Measurements from ENCODE around the gene LUZP1. TPM values are rescaled to one million over a fixed set of nuclear protein-coding genes. Genes with fewer than 3 reads are reported as not detected.

The LUZP1 gene
- total and polyA plus RNA-seq, 8 donors, result 1.7 to 15.2 (median 6.1) TPM

DNA sequence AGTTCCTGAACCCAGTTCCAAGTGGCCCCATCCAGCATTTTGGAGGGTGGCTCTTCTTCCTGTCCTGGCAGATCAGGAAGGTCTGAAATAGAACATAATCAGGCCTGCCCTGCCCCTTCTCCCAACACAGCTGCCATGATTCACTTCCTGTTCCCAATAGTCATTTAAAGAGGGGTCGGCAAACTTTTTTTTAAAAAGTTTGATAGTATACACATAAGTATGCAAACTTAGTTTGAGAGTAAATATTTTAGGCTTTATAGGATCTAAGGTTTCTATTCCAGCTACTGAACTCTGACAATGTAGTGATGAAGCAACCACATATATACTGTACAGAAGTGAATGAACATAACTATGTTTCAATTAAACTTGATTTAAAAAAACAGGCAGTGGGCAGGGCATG is 66.4 kb downstream of the LUZP1 start:
- H3K27ac ChIP-seq, result no peak overlapping the region

DNA sequence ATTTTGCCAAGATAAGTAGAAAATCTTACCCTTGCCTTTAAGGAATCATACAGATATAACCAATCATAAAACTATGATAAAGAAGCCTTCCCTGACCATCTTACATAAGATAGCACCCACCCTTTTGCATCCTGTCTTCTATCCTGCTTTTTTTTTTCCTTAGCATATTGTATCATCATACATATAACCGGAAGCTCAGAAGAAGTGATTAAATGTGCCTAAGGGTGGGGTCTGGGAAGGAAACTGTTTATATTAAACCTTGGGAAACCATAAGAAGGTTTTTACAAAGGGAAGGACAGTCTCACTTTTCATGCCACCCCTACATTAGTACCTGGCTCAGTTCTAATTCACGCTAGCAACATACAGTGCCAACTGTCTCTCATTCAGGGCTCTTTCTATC is 66.8 kb downstream of the LUZP1 start:
- no peak overlapping the region for H3K27ac ChIP-seq
- peaks cover 0 to 28% (median 0%) of the 10 kb centered on the region in 3 donors for H3K4me1 ChIP-seq
- 84 to 85% methylated on average over 2 of the region's 2 CpGs for WGBS, 2 donors

More for the DNA sequence above, 66.4 kb downstream of the LUZP1 start:
- Histone ChIP-seq H3K36me3 (no peaks in the 10 kb centered on the region), H3K4me1 (peaks cover 0 to 28% (median 0%) of the 10 kb centered on the region in 3 donors), H3K4me3 (no peak overlapping the region), H3K27me3 (no peaks in the 10 kb centered on the region), H3K9me3 (no peaks in the 10 kb centered on the region)
- TF ChIP-seq, protein P1, sequence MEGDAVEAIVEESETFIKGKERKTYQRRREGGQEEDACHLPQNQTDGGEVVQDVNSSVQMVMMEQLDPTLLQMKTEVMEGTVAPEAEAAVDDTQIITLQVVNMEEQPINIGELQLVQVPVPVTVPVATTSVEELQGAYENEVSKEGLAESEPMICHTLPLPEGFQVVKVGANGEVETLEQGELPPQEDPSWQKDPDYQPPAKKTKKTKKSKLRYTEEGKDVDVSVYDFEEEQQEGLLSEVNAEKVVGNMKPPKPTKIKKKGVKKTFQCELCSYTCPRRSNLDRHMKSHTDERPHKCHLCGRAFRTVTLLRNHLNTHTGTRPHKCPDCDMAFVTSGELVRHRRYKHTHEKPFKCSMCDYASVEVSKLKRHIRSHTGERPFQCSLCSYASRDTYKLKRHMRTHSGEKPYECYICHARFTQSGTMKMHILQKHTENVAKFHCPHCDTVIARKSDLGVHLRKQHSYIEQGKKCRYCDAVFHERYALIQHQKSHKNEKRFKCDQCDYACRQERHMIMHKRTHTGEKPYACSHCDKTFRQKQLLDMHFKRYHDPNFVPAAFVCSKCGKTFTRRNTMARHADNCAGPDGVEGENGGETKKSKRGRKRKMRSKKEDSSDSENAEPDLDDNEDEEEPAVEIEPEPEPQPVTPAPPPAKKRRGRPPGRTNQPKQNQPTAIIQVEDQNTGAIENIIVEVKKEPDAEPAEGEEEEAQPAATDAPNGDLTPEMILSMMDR (IDR thresholded peaks at IDR 0.05), result no peak
- intact Hi-C loops (cut with DNase I), result loop anchor here in 1 of 3 donors (10.0 kb wide), 1 partner anchor 83 kb away; no protein-coding TSS in a partner anchor
- WGBS, 2 donors, result 28 to 30% methylated on average over 1 of the region's 1 CpG
- DNase-seq (no peak), FAIRE-seq (no peak), ATAC-seq (peak in 1 of 4 donors; percentile 8)

DNA sequence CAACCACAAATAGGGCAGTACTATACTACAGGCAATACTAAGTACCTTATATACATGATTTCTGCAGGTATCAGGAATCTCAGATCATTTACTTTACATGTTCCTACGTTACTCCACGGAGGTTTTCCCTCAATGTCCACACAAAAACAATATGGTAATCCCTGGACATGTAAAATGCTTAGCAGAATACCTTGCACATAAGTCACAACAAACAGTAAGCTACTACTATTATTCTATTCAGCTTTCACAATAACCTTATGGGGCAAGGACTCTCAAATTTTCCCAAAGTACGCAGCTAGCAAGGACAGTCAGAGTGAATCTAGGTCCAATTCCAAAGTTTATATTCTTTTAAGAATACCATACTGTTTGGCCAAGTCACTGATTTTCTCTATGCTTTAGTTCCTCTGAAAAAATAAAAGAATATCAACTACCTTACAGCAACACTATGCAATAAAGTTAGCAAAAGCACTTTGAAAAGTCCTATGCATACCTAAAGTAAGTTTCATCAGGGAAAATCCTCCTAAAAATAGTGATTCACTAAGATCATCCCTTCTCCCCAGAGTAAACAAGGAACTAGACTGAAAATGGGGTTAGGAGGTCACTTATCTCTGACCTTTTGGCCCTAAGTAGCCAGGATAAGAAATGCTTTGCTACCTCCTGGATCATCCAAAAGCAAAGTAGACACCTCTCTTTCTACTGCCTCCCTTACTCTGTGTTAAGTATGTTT is 67.4 kb downstream of the LUZP1 start:
- FAIRE-seq (no peak), ATAC-seq (no peak), DNase-seq (no peak)
- intact Hi-C loops (cut with DNase I), result loop anchor here in 1 of 3 donors (10.0 kb wide), 1 partner anchor 84 kb away; no protein-coding TSS in a partner anchor
- H3K27me3 ChIP-seq, result no peaks in the 10 kb centered on the region
- 81 to 87% methylated on average over 3 of the region's 3 CpGs for WGBS, 2 donors
- no peaks in the 10 kb centered on the region for H3K9me3 ChIP-seq
- peaks cover 0 to 28% (median 0%) of the 10 kb centered on the region in 3 donors for H3K4me1 ChIP-seq
- TF ChIP-seq, protein P1 (IDR thresholded peaks at IDR 0.05), result no peak
- no peak overlapping the region for H3K27ac ChIP-seq
- H3K4me3 ChIP-seq, result no peak overlapping the region
- no peaks in the 10 kb centered on the region for H3K36me3 ChIP-seq

More for the DNA sequence above, 66.8 kb downstream of the LUZP1 start:
- Histone ChIP-seq H3K36me3 (no peaks in the 10 kb centered on the region), H3K27me3 (no peaks in the 10 kb centered on the region), H3K9me3 (no peaks in the 10 kb centered on the region), H3K4me3 (no peak overlapping the region)
- FAIRE-seq, result no peak
- no peak for ATAC-seq
- no peak for DNase-seq
- intact Hi-C loops (cut with DNase I), result loop anchor here in 1 of 3 donors (10.0 kb wide), 1 partner anchor 83 kb away; no protein-coding TSS in a partner anchor
- TF ChIP-seq, protein P1 (IDR thresholded peaks at IDR 0.05), result no peak

DNA sequence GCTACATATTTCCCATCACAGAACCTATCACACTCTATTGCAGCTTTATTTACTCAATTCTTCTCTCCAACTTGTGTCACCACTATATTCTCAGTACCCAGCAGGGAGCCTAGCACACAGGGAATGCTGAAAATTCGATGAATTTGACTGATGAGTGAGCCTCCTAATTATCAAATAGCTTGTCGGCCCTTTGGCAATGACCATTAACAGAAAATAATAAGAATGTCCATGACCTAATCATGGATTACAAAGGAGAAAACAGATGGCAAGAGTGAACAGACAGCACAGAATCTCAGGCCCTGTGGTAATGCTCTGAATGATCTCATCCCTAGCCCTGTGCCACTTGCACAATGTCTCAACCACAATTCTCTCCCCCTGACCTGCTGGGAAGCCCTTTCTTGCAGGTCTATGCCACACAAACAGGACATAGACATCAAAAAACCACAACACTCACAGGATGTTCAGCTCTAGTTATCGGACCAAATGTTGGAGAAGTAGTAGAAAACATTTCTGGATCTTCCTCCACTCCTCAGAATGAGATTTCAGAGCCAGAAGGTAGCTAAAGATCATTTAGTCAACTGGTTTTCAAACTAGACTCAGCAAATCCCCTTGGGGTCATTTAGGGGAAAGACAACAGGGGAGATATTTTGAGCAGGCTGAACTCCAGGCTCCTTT is 68.4 kb downstream of the LUZP1 start:
- H3K4me1 ChIP-seq, result peaks cover 0 to 28% (median 0%) of the 10 kb centered on the region in 3 donors
- no peaks in the 10 kb centered on the region for H3K9me3 ChIP-seq
- no peaks in the 10 kb centered on the region for H3K36me3 ChIP-seq
- FAIRE-seq, result no peak
- peak in 2 of 4 donors; percentile 57 to 75 for ATAC-seq
- H3K4me3 ChIP-seq, result no peak overlapping the region
- TF ChIP-seq, protein P1 (IDR thresholded peaks at IDR 0.05), result no peak
- DNase-seq, result no peak
- H3K27me3 ChIP-seq, result no peaks in the 10 kb centered on the region
- H3K27ac ChIP-seq, result no peak overlapping the region
- WGBS, 2 donors, result 58 to 60% methylated on average over 3 of the region's 3 CpGs
- intact Hi-C loops (cut with DNase I), result loop anchor here in 1 of 3 donors (10.0 kb wide), 1 partner anchor 85 kb away; no protein-coding TSS in a partner anchor
